Body of pancreas (tissue), 4 donors: ENCODE data around the gene SLC10A3.

Experiments used
- CTCF ChIP-seq, 7 experiments: fragments of 450-650 bp in 4 of 7; fragments of 200-600 bp in 3 of 7; sonication (generic) in 3 of 7; IDR thresholded peaks; one replicate each; pipeline ENCODE4 v1.5.1; 2016 to 2019; ENCODE audit warnings: antibody characterized with exemption in 7 of 7
- POLR2A ChIP-seq, 3 donors: fragments of 450-650 bp; IDR thresholded peaks; one replicate each; pipeline ENCODE4 v1.6.1; 2016; ENCODE audit warnings: antibody characterized with exemption in 3 of 3, mild to moderate bottlenecking in 2 of 3

GRCh38 chrX:154443479-154443910, 46.9 kb downstream of the SLC10A3 start:
- TF ChIP-seq CTCF (IDR thresholded peaks at IDR 0.05) (no peak), POLR2A (IDR thresholded peaks at IDR 0.05) (no peak)
